Panc1 (cell line): ENCODE data around the gene ANKRD60.

ENCODE experiments used
- POLR2AphosphoS5 ChIP-seq: IDR thresholded peaks from 2 replicates; pipeline ENCODE4 v1.6.1; 2012; ENCODE audit warnings: mild to moderate bottlenecking, low read depth, low read length, moderate library complexity
- TF ChIP-seq, protein P1 (sequence below): fragments of 450-650 bp; IDR thresholded peaks from 2 replicates; pipeline ENCODE4 v1.5.1; 2017; ENCODE audit warnings: mild to moderate bottlenecking
- TF ChIP-seq, protein P2 (sequence below), 2 experiments: IDR thresholded peaks; 2 replicates each; pipeline ENCODE4 v1.6.1; 2011 to 2012; ENCODE audit warnings: low read depth in 2 of 2, control low read depth in 1 of 2, low read length in 1 of 2, mild to moderate bottlenecking in 1 of 2, moderate library complexity in 1 of 2; ENCODE audit not compliant: insufficient read depth in 1 of 2

DNA sequence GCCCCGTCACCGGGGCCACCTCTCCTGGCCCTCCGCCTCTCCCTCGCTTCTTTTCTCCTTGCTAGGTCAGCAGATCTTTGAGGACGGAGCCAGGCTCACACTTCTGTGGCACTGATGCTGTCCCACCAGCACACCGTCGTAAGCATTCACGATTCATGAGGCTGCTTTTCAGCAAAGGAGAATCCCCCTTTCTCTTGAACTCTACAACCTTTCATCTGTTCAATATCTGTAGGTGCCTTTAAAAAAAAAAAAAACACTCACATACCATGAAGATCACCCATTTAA is 31.3 kb downstream of the ANKRD60 start:
- TF ChIP-seq, protein P1, sequence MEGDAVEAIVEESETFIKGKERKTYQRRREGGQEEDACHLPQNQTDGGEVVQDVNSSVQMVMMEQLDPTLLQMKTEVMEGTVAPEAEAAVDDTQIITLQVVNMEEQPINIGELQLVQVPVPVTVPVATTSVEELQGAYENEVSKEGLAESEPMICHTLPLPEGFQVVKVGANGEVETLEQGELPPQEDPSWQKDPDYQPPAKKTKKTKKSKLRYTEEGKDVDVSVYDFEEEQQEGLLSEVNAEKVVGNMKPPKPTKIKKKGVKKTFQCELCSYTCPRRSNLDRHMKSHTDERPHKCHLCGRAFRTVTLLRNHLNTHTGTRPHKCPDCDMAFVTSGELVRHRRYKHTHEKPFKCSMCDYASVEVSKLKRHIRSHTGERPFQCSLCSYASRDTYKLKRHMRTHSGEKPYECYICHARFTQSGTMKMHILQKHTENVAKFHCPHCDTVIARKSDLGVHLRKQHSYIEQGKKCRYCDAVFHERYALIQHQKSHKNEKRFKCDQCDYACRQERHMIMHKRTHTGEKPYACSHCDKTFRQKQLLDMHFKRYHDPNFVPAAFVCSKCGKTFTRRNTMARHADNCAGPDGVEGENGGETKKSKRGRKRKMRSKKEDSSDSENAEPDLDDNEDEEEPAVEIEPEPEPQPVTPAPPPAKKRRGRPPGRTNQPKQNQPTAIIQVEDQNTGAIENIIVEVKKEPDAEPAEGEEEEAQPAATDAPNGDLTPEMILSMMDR, result no peak
- TF ChIP-seq POLR2AphosphoS5, result no peak
- TF ChIP-seq, protein P2, sequence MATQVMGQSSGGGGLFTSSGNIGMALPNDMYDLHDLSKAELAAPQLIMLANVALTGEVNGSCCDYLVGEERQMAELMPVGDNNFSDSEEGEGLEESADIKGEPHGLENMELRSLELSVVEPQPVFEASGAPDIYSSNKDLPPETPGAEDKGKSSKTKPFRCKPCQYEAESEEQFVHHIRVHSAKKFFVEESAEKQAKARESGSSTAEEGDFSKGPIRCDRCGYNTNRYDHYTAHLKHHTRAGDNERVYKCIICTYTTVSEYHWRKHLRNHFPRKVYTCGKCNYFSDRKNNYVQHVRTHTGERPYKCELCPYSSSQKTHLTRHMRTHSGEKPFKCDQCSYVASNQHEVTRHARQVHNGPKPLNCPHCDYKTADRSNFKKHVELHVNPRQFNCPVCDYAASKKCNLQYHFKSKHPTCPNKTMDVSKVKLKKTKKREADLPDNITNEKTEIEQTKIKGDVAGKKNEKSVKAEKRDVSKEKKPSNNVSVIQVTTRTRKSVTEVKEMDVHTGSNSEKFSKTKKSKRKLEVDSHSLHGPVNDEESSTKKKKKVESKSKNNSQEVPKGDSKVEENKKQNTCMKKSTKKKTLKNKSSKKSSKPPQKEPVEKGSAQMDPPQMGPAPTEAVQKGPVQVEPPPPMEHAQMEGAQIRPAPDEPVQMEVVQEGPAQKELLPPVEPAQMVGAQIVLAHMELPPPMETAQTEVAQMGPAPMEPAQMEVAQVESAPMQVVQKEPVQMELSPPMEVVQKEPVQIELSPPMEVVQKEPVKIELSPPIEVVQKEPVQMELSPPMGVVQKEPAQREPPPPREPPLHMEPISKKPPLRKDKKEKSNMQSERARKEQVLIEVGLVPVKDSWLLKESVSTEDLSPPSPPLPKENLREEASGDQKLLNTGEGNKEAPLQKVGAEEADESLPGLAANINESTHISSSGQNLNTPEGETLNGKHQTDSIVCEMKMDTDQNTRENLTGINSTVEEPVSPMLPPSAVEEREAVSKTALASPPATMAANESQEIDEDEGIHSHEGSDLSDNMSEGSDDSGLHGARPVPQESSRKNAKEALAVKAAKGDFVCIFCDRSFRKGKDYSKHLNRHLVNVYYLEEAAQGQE (IDR thresholded peaks at IDR 0.05; ENCODE audit: insufficient read depth in 1 of 2, low read depth in 2 of 2, low read length in 1 of 2), result no peak
